H1 (cell line): ENCODE data around the gene LY9. TPM values are rescaled to one million over a fixed set of nuclear protein-coding genes. Genes with fewer than 3 reads are reported as not detected.

Source experiments
- CREB1 ChIP-seq: IDR thresholded peaks from 2 replicates; pipeline ENCODE4 v1.6.1; 2012; ENCODE audit warnings: inconsistent platforms
- SRF ChIP-seq: IDR thresholded peaks from 2 replicates; pipeline ENCODE4 v1.6.1; 2011; ENCODE audit warnings: mild to moderate bottlenecking, low read depth, low read length, moderate library complexity
- TAF1 ChIP-seq: IDR thresholded peaks from 2 replicates; pipeline ENCODE4 v1.6.1; 2011; ENCODE audit warnings: mild to moderate bottlenecking, low read depth, low read length
- TBP ChIP-seq: IDR thresholded peaks from 2 replicates; pipeline ENCODE4 v1.6.1; 2011; ENCODE audit warnings: low read depth, low read length, improper control_type of control experiment
- USF2 ChIP-seq: IDR thresholded peaks from 2 replicates; pipeline ENCODE4 v1.6.1; 2011; ENCODE audit warnings: low read length, improper control_type of control experiment
- YY1 ChIP-seq: IDR thresholded peaks from 2 replicates; pipeline ENCODE4 v1.6.1; 2011; ENCODE audit warnings: low read depth, mild to moderate bottlenecking, low read length
- polyA plus RNA-seq, 7 experiments: library from polyadenylated mRNA; depleted of rRNA in 3 of 7; stranded (reverse) in 5 of 7; unstranded in 2 of 7; fragments of >200 nt in 5 of 7; fragments of 200-250 nt in 2 of 7; gene quantifications; 1 replicate in 5 of 7; 2 replicates in 1 of 7; 4 replicates in 1 of 7; pipeline versions ENCODE4 v1.2.1 to v1.2.3, GENCODE V29; 2011 to 2013; ENCODE audit warnings: missing spikeins in 2 of 7, mixed read lengths in 2 of 7
- total RNA-seq: library from RNA; stranded (reverse); fragmentation: NEBNext Ultra II Directional; extraction: Animal tissue kit (Norgen Biotek cat#: 25700); gene quantifications from 2 replicates; pipeline ENCODE4 v1.2.1, GENCODE V29; 2021

The LY9 gene
- total and polyA plus RNA-seq, 2 of the 8 experiments (the other 6 are each of a cell fraction or from before 2014, with no cell fraction given) = not detected

- TF ChIP-seq TBP (no peak), TAF1 (no peak), USF2 (no peak), CREB1 (no peak), SRF (no peak), YY1 (no peak)
Measured at GRCh38 chr1:160781186-160781766, 14.7 kb upstream of the LY9 start (continued).
